Stimulated activated CD8-positive, alpha-beta memory T cell treated with anti-CD3 and anti-CD28 coated beads, Interleukin-15, amount 100 ng/mL, for 1 hour (primary cell): ENCODE measurements around the gene PRKACG.

Experiments
- DNase-seq: peaks from one replicate; pipeline ENCODE4 v3.0.0-alpha.2; 2020; ENCODE audit warnings: low read depth

PRKACG gene

GRCh38 chr9:68981789-68982188 is 32.1 kb downstream of the PRKACG start:
- no peak for DNase-seq

DNA sequence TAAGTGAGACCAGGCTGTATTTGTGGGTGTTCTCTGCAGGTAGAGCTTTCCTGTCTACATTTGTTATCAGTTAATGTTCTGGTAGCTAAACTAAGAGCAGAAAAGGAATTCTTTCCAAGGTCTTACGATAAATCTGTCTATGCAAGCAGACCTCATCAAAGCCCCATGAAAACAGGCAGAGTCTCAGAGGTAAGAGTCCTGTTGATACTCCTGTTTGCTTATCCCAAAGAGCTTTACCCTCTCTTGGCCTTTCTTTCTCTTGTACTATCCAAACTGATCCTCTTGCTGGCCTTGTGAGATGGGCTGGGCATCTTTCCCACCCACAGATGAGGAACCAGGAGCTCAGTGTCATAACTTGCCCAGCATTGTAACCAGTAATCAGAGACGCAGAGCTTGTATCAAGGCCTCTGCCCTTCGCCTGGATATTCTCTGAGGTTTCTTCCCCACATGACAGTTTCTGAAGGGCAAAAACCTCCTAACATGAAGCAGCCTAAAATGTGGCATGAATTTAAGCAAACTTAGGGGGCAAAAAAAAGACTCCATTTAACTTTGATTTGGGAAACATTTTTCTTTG is 33.5 kb downstream of the PRKACG start:
- no peak for DNase-seq

DNA sequence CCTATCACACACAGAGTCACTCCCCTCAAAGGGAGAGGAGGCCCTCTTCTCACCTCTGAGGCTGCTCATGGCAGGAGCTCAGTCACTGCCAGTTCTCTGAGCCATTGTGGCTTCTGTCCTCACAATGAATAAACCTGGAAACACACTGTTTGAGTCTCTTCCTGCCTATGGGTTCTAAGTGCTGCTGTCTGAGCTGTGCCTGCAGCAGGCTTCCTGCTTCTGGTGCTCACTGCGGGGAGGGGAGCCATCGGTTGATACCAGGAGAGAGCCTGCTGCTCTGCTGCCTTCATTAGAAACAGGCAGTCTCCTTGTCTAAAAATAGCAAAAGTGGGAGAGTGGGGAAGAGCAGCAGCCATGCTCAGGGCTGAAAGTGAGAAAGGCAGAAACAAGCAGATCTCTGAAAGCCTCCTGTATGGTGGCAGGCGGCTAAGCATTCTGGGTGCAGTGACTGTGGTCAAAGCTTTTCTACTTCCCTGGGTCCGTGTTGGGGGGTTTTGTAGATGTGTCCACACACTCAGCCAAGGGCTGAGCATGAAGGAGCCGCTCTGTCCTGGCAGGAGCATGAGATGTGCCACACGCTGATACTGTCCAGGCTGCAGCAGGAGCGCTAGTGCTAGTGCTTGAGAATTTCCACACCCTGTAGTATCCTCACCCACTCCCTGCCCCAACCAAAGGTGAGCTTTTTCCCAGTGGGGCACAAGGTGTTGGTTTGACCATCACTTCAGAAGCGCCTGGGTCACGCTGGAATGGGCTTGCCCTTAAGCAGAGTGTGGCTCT is 34.2 kb downstream of the PRKACG start:
- no peak for DNase-seq

GRCh38 chr9:68978501-68978900 is 35.4 kb downstream of the PRKACG start:
- no peak for DNase-seq

- no peak for DNase-seq
Observed at GRCh38 chr9:68978066-68978465, 35.8 kb downstream of the PRKACG start.

DNA sequence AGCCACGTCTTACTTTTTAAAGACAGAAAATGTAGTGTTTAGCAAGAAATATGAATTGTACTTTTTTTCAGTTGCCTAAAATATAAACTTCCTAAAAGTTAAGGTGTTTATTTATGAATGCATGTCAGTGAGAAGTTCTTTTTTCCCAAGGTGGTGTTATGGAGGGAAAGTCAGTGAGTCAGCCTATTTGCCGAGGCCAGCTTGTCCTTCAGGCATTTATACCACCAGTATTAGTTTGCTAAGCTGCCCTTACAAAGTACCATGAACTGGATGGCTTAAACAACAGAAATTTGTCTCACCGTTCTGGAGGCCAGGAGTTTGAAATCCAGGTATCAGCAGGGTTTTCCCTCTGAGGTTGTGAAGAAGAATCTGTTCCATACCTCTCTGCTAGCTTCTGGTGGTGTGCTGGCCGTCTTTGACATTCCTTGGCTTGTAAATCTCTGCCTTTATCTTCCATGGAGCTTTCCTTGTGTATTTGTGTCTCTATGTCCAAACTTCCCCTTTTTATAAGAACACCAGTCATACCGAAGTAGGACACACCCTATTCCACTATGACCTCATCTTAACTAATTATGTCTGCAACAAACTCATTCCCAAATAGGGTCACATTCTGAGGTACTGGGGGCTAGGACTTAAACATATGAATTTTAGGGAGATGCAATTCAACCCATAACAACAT is 38.4 kb downstream of the PRKACG start:
- DNase-seq: no peak

GRCh38 chr9:68974901-68975300 is 39.0 kb downstream of the PRKACG start:
- no peak for DNase-seq

GRCh38 chr9:68974431-68974830 is 39.5 kb downstream of the PRKACG start:
- no peak for DNase-seq

- DNase-seq: no peak
Observed at GRCh38 chr9:68973619-68974018, 40.3 kb downstream of the PRKACG start.

DNA sequence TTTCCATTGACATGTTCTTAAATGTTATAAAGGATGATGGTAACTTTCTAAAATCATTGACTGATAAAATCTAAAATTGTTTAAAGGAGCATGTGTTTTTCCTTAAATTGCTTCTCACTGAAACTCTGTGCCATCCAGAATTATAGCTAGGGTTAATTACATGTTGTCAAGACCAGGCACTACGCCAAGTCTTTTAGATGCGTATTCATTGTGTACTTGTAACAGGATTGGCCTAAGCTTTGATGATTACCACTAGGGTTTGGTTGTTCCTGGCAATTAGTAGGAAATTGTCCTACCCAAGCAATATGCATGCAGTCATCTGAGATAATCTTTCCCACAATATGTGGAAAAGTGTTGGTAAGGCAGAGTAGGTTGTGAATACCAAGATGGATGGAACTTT is 43.8 kb downstream of the PRKACG start:
- no peak for DNase-seq

DNA sequence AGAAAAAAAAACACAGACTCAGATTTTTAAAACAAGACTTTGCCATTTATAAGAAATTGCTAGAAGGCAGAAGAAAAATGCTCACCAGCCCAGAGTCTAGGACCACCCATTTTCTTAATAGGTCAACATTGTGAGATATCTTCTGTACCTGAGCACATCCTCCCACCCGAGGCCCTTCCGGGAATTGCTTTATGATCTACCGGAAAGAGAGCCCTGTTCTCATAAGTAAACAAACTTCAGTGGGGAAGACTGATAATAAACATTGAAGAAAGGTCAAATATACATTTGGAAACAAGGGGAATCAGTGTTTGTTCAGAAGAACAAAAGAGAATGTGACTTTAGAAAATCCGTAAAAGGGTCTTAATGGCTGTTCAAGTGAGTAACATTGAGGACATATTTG is 44.4 kb downstream of the PRKACG start:
- DNase-seq: no peak

DNA sequence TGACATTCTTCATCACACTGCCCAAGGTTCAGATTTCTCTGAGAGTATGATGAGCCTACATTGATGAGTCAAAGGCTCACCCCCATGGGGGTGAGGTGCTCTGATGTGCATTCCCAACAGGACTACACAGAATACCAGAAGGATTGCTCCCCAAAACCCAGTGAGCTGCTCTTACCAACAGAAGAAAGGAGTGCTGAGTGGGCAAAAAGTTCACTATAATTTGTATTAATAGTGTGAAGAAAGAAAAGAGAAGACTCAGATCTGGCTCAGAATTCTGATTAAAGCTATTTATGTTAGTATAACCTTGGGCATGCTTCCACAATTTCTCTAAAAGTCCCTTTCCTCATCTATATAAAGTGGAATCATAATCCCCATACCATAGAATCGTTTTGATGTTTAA is 46.1 kb downstream of the PRKACG start:
- DNase-seq: no peak

DNA sequence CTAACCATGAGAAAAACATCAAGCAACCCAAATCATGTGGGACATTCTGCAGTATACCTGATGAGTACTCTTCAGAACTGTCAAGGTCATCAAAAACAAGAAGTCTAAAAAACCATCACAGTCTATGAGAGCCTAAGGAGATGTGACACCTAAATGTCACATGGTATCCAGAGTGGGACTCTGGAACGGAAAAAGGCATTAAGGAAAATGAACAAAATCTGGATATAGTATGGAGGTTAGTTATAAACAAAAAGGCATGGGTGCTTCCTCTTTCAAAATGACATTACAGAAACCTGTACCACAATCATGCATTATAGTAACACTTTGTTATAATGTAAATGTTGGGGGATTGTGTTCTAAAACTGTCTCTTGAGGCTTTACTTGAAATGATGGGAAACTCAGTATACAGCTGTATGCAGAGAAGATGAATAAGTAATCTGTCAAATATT is 47.4 kb downstream of the PRKACG start:
- no peak for DNase-seq

GRCh38 chr9:68964765-68965164 is 49.1 kb downstream of the PRKACG start:
- DNase-seq: no peak

DNA sequence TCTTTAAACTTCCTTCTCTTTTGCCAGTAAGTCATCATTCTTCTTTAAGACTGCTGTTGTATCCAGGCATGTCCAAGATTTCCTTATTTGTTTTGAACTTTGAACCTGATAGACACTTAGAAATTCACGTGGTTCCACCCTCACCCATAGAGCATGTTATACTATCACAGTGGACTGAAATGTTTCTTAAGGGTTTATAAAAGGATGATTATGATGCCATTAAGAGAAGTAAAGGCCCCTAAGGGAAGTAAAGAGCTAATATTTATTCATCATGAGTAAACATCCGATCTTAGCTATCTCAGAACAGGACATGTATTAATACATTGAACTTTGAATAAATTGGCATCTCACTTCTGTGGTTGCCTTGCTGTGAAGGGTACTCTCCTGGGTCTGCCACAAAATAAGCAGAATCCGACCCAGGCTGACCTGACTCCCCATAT is 49.8 kb downstream of the PRKACG start:
- DNase-seq: no peak

DNA sequence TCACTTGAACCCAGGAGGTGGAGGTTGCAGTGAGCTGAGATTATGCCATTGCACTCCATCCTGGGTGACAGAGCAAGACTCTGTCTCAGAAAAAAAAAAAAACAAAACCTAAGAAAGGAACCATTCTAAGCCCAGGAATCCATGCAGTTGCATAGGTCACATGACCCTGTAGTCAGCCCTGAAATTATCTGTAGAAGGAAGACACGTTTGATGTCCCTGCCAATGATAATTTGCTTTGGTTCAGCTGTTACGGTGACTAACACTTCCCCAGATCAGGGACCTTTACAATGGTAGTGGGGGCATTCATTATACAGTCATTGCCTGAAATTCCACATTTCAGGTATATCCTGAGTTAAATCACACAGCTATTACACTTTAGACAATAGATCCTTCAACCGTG is 50.5 kb downstream of the PRKACG start:
- no peak for DNase-seq
